Activated CD8-positive, alpha-beta T cell treated with anti-CD3 and anti-CD28 coated beads, Interleukin-2, amount 10 ng/mL, durations not matched to agents 7 days and 5 days (primary cell): ENCODE measurements around the gene SPEM2. TPM values are rescaled to one million over a fixed set of nuclear protein-coding genes. Genes with fewer than 3 reads are reported as not detected.

Experiments
- ATAC-seq: fragments of 150-1000 bp; cut with Tn5 transposase; one replicate; pipeline ENCODE4 v1.10.0; 2021; ENCODE audit warnings: moderate library complexity
- CTCF ChIA-PET: fragments of 350-600 bp; sonication (Branson Sonifier 250); formaldehyde crosslinking; loops from one replicate; lab custom pipeline; 2021; ENCODE audit warnings: antibody characterized with exemption; lab: Charles Lee
- POLR2A ChIA-PET: fragments of 350-600 bp; sonication (Branson Sonifier 250); formaldehyde crosslinking; loops from one replicate; lab custom pipeline; 2021; ENCODE audit warnings: antibody characterized with exemption; lab: Charles Lee
- DNase-seq: peaks from one replicate; pipeline ENCODE4 v3.0.0-alpha.2; 2020
- H3K27ac Mint-ChIP-seq: one replicate; pipeline ENCODE4 v1.8.0; 2021; ENCODE audit warnings: mild to moderate bottlenecking, mixed read lengths
- H3K27me3 Mint-ChIP-seq: one replicate; pipeline ENCODE4 v1.8.0; 2021; ENCODE audit warnings: low read depth, mixed read lengths
- H3K36me3 Mint-ChIP-seq: one replicate; pipeline ENCODE4 v1.8.0; 2021; ENCODE audit warnings: low read depth, mixed read lengths
- H3K4me1 Mint-ChIP-seq: one replicate; pipeline ENCODE4 v1.8.0; 2021; ENCODE audit warnings: low read depth, mixed read lengths
- H3K4me3 Mint-ChIP-seq: one replicate; pipeline ENCODE4 v1.8.0; 2021; ENCODE audit warnings: mild to moderate bottlenecking, mixed read lengths
- H3K9me3 Mint-ChIP-seq: one replicate; pipeline ENCODE4 v1.8.0; 2022; ENCODE audit warnings: mixed read lengths; ENCODE audit not compliant: insufficient read depth
- total RNA-seq, 2 experiments: library from RNA; stranded (reverse); gene quantifications; one replicate each; pipeline ENCODE4 v1.2.3, GENCODE V29; 2021

The SPEM2 gene
- total RNA-seq, 2 experiments from 2014 or later, result not detected

- H3K36me3 Mint-ChIP-seq, result peaks cover 26% of the 10 kb centered on the region
- ATAC-seq, result peak; percentile 90
- peaks cover 25% of the 10 kb centered on the region for H3K27me3 Mint-ChIP-seq
- ChIA-PET POLR2A (interaction anchor here (0.6 to 4.6 kb wide), 5 partner anchors 9 to 89 kb away, joined by 3 to 21 read pairs (median 5); partner anchors contain the start of gene POLR2A), CTCF (interaction anchor here (0.6 to 5.3 kb wide), 8 partner anchors 9 to 178 kb away, joined by 3 to 50 read pairs (median 6); partner anchors contain the start of genes SENP3 and TMEM102)
- H3K4me1 Mint-ChIP-seq, result peaks cover 24% of the 10 kb centered on the region
- H3K27ac Mint-ChIP-seq, result peak overlapping the region; percentile 61
- peak; percentile 70 for DNase-seq
- no peaks in the 10 kb centered on the region for H3K9me3 Mint-ChIP-seq
- H3K4me3 Mint-ChIP-seq, result peak overlapping the region; percentile 63
These were observed 20.2 kb downstream of the SPEM2 start for GRCh38 chr17:7445619-7445968.

- Mint-ChIP-seq H3K36me3 (peaks cover 28% of the 10 kb centered on the region), H3K27me3 (peaks cover 19% of the 10 kb centered on the region), H3K4me3 (no peak overlapping the region), H3K9me3 (no peaks in the 10 kb centered on the region), H3K4me1 (peaks cover 24% of the 10 kb centered on the region), H3K27ac (no peak overlapping the region)
- CTCF ChIA-PET, result interaction anchor here (5.3 kb wide), 1 partner anchor 12 kb away, joined by 50 read pairs; the partner anchor contains the start of gene TMEM102
- DNase-seq, result no peak
- ATAC-seq, result no peak
- POLR2A ChIA-PET, result interaction anchor here (1.2 kb wide), 1 partner anchor 35 kb away, joined by 5 read pairs; the partner anchor contains the start of gene POLR2A
These were observed 23.0 kb downstream of the SPEM2 start for GRCh38 chr17:7448461-7448860.

GRCh38 chr17:7459961-7460545 lies 34.6 kb downstream of the SPEM2 start:
- no peak overlapping the region for H3K4me3 Mint-ChIP-seq
- DNase-seq (no peak), ATAC-seq (no peak)
- H3K4me1 Mint-ChIP-seq, result peaks cover 27% of the 10 kb centered on the region
- no peaks in the 10 kb centered on the region for H3K27me3 Mint-ChIP-seq
- H3K9me3 Mint-ChIP-seq, result no peaks in the 10 kb centered on the region
- ChIA-PET POLR2A (interaction anchor here (3.6 kb wide), 1 partner anchor 25 kb away, joined by 19 read pairs; the partner anchor contains the start of gene POLR2A), CTCF (interaction anchor here (1.3 kb wide), 1 partner anchor 42 kb away, joined by 4 read pairs; no protein-coding TSS in a partner anchor)
- peaks cover 44% of the 10 kb centered on the region for H3K36me3 Mint-ChIP-seq
- H3K27ac Mint-ChIP-seq, result no peak overlapping the region

- Mint-ChIP-seq H3K27ac (no peak overlapping the region), H3K36me3 (peaks cover 43% of the 10 kb centered on the region), H3K4me1 (peaks cover 24% of the 10 kb centered on the region), H3K9me3 (no peaks in the 10 kb centered on the region), H3K4me3 (no peak overlapping the region), H3K27me3 (no peaks in the 10 kb centered on the region)
- ATAC-seq (no peak), DNase-seq (no peak)
- ChIA-PET POLR2A (interaction anchor here (1.9 to 3.6 kb wide), 2 partner anchors 19 to 24 kb away, joined by 5 to 19 read pairs; partner anchors contain the start of genes POLR2A and ZBTB4), CTCF (interaction anchor here (1.3 to 1.6 kb wide), 2 partner anchors 19 to 41 kb away, joined by 3 to 4 read pairs; partner anchors contain the start of gene ZBTB4)
These were observed 35.6 kb downstream of the SPEM2 start for GRCh38 chr17:7460850-7461660.

GRCh38 chr17:7462474-7463371 lies 37.3 kb downstream of the SPEM2 start:
- Mint-ChIP-seq H3K27me3 (no peaks in the 10 kb centered on the region), H3K4me3 (no peak overlapping the region), H3K9me3 (no peaks in the 10 kb centered on the region), H3K36me3 (peaks cover 46% of the 10 kb centered on the region), H3K27ac (no peak overlapping the region), H3K4me1 (peaks cover 26% of the 10 kb centered on the region)
- no peak for DNase-seq
- no peak for ATAC-seq
- POLR2A ChIA-PET, result interaction anchor here (0.6 to 3.6 kb wide), 5 partner anchors 13 to 268 kb away, joined by 3 to 19 read pairs (median 4); partner anchors contain the start of genes POLR2A and ZBTB4
- CTCF ChIA-PET, result interaction anchor here (1.6 kb wide), 1 partner anchor 17 kb away, joined by 3 read pairs; the partner anchor contains the start of gene ZBTB4

GRCh38 chr17:7463372-7463846 lies 38.0 kb downstream of the SPEM2 start:
- peaks cover 26% of the 10 kb centered on the region for H3K4me1 Mint-ChIP-seq
- DNase-seq (no peak), ATAC-seq (no peak)
- ChIA-PET POLR2A (interaction anchor here (1.0 to 3.6 kb wide), 2 partner anchors 12 to 21 kb away, joined by 4 to 19 read pairs; partner anchors contain the start of gene POLR2A), CTCF (no interaction called here)
- H3K9me3 Mint-ChIP-seq, result no peaks in the 10 kb centered on the region
- H3K36me3 Mint-ChIP-seq, result peaks cover 45% of the 10 kb centered on the region
- H3K4me3 Mint-ChIP-seq, result no peak overlapping the region
- H3K27me3 Mint-ChIP-seq, result no peaks in the 10 kb centered on the region
- no peak overlapping the region for H3K27ac Mint-ChIP-seq

- H3K27me3 Mint-ChIP-seq, result no peaks in the 10 kb centered on the region
- CTCF ChIA-PET, result interaction anchor here (0.9 kb wide), 1 partner anchor 18 kb away, joined by 7 read pairs; no protein-coding TSS in a partner anchor
- POLR2A ChIA-PET, result interaction anchor here (3.6 kb wide), 1 partner anchor 21 kb away, joined by 19 read pairs; the partner anchor contains the start of gene POLR2A
- no peak overlapping the region for H3K4me3 Mint-ChIP-seq
- ATAC-seq (no peak), DNase-seq (no peak)
- H3K9me3 Mint-ChIP-seq, result no peaks in the 10 kb centered on the region
- H3K4me1 Mint-ChIP-seq, result peaks cover 27% of the 10 kb centered on the region
- H3K36me3 Mint-ChIP-seq, result peaks cover 38% of the 10 kb centered on the region
- H3K27ac Mint-ChIP-seq, result no peak overlapping the region
These were observed 38.7 kb downstream of the SPEM2 start for GRCh38 chr17:7464081-7464480.

- no peak overlapping the region for H3K27ac Mint-ChIP-seq
- ATAC-seq (no peak), DNase-seq (no peak)
- no peaks in the 10 kb centered on the region for H3K9me3 Mint-ChIP-seq
- POLR2A ChIA-PET, result interaction anchor here (0.6 to 2.1 kb wide), 4 partner anchors 11 to 19 kb away, joined by 3 to 10 read pairs (median 7); partner anchors contain the start of genes POLR2A and ZBTB4
- H3K36me3 Mint-ChIP-seq, result peaks cover 26% of the 10 kb centered on the region
- CTCF ChIA-PET, result no interaction called here
- H3K4me3 Mint-ChIP-seq, result no peak overlapping the region
- peaks cover 20% of the 10 kb centered on the region for H3K4me1 Mint-ChIP-seq
- no peaks in the 10 kb centered on the region for H3K27me3 Mint-ChIP-seq
These were observed 40.3 kb downstream of the SPEM2 start for GRCh38 chr17:7465597-7466275.

GRCh38 chr17:7466318-7466638 lies 40.9 kb downstream of the SPEM2 start:
- DNase-seq (no peak), ATAC-seq (no peak)
- Mint-ChIP-seq H3K9me3 (no peaks in the 10 kb centered on the region), H3K4me1 (peaks cover 22% of the 10 kb centered on the region), H3K27ac (no peak overlapping the region), H3K4me3 (no peak overlapping the region), H3K36me3 (peaks cover 21% of the 10 kb centered on the region), H3K27me3 (no peaks in the 10 kb centered on the region)
- CTCF ChIA-PET, result interaction anchor here (1.0 to 1.2 kb wide), 2 partner anchors 49 to 94 kb away, joined by 4 read pairs; no protein-coding TSS in a partner anchor
- POLR2A ChIA-PET, result interaction anchor here (1.0 to 2.1 kb wide), 4 partner anchors 9 to 18 kb away, joined by 4 to 10 read pairs (median 8); partner anchors contain the start of genes POLR2A and ZBTB4
